CD4-positive, alpha-beta T cell (primary cell): ENCODE results near the gene R3HCC1L. TPM values are rescaled to one million over a fixed set of nuclear protein-coding genes. Genes with fewer than 3 reads are reported as not detected.

Experiments
- ATAC-seq: fragments of 200-7000 bp; cut with Tn5 transposase; one replicate; pipeline ENCODE4 v1.10.0; 2022; ENCODE audit warnings: mild to moderate bottlenecking; ENCODE audit not compliant: poor library complexity
- CTCF ChIA-PET: fragments of 350-600 bp; sonication (Branson Sonifier 250); formaldehyde crosslinking; loops from one replicate; lab custom pipeline; 2021; ENCODE audit warnings: antibody characterized with exemption, inconsistent platforms; lab: Charles Lee
- POLR2A ChIA-PET: fragments of 350-600 bp; sonication (Branson Sonifier 250); formaldehyde crosslinking; loops from one replicate; lab custom pipeline; 2021; ENCODE audit warnings: antibody characterized with exemption, inconsistent platforms; lab: Charles Lee
- DNase-seq, 14 experiments: peaks; one replicate each; pipeline ENCODE4 v3.0.0-alpha.2; 2013 to 2020; ENCODE audit warnings: mixed read lengths in 2 of 14
- H3K27ac ChIP-seq, 2 donors: one replicate each; pipeline versions ENCODE4 v1.5.1 to v1.7.0; 2013; ENCODE audit warnings: low read length in 2 of 2, low read depth in 1 of 2, mild to moderate bottlenecking in 1 of 2
- H3K27me3 ChIP-seq, 2 experiments: 1 replicate in 1 of 2; 2 replicates in 1 of 2; pipeline versions ENCODE4 v1.6.1 to v1.7.0; 2013; ENCODE audit warnings: low read length in 2 of 2, control low read depth in 1 of 2, mild to moderate bottlenecking in 1 of 2, moderate library complexity in 1 of 2; ENCODE audit not compliant: insufficient read depth in 2 of 2, control insufficient read depth in 1 of 2
- H3K36me3 ChIP-seq: one replicate; pipeline ENCODE4 v1.6.1; 2013; ENCODE audit warnings: low read length, control low read depth; ENCODE audit not compliant: insufficient read depth
- H3K4me1 ChIP-seq: one replicate; pipeline ENCODE4 v1.6.1; 2013; ENCODE audit warnings: low read length, control low read depth; ENCODE audit not compliant: insufficient read depth
- H3K4me3 ChIP-seq: one replicate; pipeline ENCODE4 v1.5.1; 2013; ENCODE audit warnings: mild to moderate bottlenecking, low read length, moderate library complexity
- H3K9me3 ChIP-seq, 2 experiments: 1 replicate in 1 of 2; 2 replicates in 1 of 2; pipeline versions ENCODE4 v1.6.1 to v1.7.0; 2013; ENCODE audit warnings: low read length in 2 of 2, mild to moderate bottlenecking in 2 of 2, control low read depth in 1 of 2, moderate library complexity in 1 of 2; ENCODE audit not compliant: control insufficient read depth in 1 of 2, insufficient read depth in 1 of 2
- H3K27ac Mint-ChIP-seq: one replicate; pipeline ENCODE4 v1.8.0; 2020; ENCODE audit warnings: mixed read lengths
- H3K27me3 Mint-ChIP-seq: one replicate; pipeline ENCODE4 v1.8.0; 2021; ENCODE audit warnings: mixed read lengths
- H3K36me3 Mint-ChIP-seq: one replicate; pipeline ENCODE4 v1.8.0; 2021; ENCODE audit warnings: low read depth, mixed read lengths
- H3K4me1 Mint-ChIP-seq: one replicate; pipeline ENCODE4 v1.8.0; 2021; ENCODE audit warnings: low read depth, mixed read lengths
- H3K4me3 Mint-ChIP-seq: one replicate; pipeline ENCODE4 v1.8.0; 2020; ENCODE audit warnings: mild to moderate bottlenecking, mixed read lengths
- H3K9me3 Mint-ChIP-seq: one replicate; pipeline ENCODE4 v1.8.0; 2020; ENCODE audit warnings: mixed read lengths
- intact Hi-C, 2 experiments: fragments of 100-400 bp; cut with DNase I in 1 of 2; cut with micrococcal nuclease in 1 of 2; formaldehyde crosslinking; loops; one replicate each; pipeline versions ENCODE4 v1.15.1 to v1.9.0; 2023 to 2025; cut with DNase I, micrococcal nuclease
- total RNA-seq, 174 experiments: library from RNA in 2 of 174; stranded (reverse) in 2 of 174; gene quantifications; one replicate each; pipeline ENCODE4 v1.2.3 and lab custom pipeline; 2021 to 2026
- TF ChIP-seq, protein P1 (sequence below): fragments of 200-600 bp; IDR thresholded peaks from one replicate; pipeline ENCODE4 v1.8.0; 2022; ENCODE audit warnings: antibody characterized with exemption, mild to moderate bottlenecking

Gene R3HCC1L
- total RNA-seq, 2 experiments from 2014 or later = 12.7 to 13.7 TPM

DNA sequence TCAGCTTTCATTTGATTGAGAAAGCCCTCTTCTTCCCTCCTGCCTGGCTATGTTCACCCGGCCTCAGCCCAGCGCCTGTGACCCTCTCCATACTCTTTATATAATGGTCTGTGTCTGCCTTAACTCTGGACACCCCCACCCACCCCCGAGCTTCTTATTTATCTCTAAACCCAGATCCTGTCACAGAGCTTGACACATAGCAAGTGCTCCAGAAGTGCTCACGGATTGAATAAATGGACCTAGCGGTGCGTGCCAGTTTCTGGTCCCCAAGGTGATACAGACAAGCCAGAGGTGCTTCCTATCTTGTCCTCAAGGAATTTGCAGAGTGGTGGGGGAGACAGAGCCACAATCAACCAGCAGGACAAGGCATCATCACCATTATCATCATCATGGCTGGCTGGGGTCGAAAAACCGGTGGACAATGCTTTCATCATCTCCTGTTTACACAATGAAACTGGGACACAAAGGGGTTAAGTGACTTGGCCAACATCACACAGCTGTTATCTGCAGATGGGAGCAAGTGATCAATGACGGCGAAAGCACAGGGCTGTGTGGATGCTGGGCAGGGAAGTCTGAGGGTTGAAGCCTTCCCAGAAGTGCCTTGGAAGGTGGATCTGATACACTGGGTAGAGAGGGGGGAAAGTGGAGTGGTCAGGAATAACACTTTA is 135.8 kb downstream of the R3HCC1L start:
- H3K27ac Mint-ChIP-seq = no peak overlapping the region
- Histone ChIP-seq H3K36me3 (no peaks in the 10 kb centered on the region), H3K4me3 (no peak overlapping the region), H3K27ac (no peak overlapping the region), H3K9me3 (peaks cover 0 to 7% of the 10 kb centered on the region in 2 experiments), H3K27me3 (peaks cover 29 to 36% of the 10 kb centered on the region in 2 experiments), H3K4me1 (peaks cover 8% of the 10 kb centered on the region)
- no peaks in the 10 kb centered on the region for H3K9me3 Mint-ChIP-seq
- ChIA-PET CTCF (interaction anchor here (0.5 kb wide), 1 partner anchor 246 kb away, joined by 3 read pairs; no protein-coding TSS in a partner anchor), POLR2A (no interaction called here)
- ATAC-seq (no peak), DNase-seq (no peak)
- peaks cover 79% of the 10 kb centered on the region for H3K27me3 Mint-ChIP-seq
- no peak overlapping the region for H3K4me3 Mint-ChIP-seq
- H3K4me1 Mint-ChIP-seq = peaks cover 8% of the 10 kb centered on the region
- H3K36me3 Mint-ChIP-seq = no peaks in the 10 kb centered on the region
- intact Hi-C loops = no loop called here
- TF ChIP-seq, protein P1, sequence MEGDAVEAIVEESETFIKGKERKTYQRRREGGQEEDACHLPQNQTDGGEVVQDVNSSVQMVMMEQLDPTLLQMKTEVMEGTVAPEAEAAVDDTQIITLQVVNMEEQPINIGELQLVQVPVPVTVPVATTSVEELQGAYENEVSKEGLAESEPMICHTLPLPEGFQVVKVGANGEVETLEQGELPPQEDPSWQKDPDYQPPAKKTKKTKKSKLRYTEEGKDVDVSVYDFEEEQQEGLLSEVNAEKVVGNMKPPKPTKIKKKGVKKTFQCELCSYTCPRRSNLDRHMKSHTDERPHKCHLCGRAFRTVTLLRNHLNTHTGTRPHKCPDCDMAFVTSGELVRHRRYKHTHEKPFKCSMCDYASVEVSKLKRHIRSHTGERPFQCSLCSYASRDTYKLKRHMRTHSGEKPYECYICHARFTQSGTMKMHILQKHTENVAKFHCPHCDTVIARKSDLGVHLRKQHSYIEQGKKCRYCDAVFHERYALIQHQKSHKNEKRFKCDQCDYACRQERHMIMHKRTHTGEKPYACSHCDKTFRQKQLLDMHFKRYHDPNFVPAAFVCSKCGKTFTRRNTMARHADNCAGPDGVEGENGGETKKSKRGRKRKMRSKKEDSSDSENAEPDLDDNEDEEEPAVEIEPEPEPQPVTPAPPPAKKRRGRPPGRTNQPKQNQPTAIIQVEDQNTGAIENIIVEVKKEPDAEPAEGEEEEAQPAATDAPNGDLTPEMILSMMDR = no peak

DNA sequence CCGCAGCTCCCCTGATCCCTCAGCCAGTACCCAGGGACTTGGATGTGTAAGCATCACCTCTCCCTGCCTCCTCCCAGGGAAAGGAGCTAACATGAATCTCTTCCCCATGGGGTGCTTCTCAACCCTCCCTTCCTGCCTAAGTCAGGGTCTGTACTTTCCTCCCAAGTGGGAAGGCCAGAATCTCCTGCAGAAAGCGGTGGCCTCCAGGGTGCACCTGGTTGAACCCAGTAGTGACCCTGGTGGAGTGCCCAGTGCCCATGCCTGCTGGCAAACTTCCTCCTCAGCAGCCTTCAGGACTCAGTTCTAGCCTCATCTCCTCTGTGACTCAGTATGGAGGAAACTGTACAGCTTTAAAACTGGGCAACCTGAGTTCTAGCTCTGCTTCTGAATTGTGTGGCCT is 136.3 kb downstream of the R3HCC1L start:
- TF ChIP-seq, protein P1 = no peak
- ATAC-seq (no peak), DNase-seq (no peak)
- peaks cover 8% of the 10 kb centered on the region for H3K4me1 ChIP-seq
- ChIA-PET POLR2A (no interaction called here), CTCF (no interaction called here)
- intact Hi-C loops = no loop called here
- H3K36me3 ChIP-seq = no peaks in the 10 kb centered on the region
- Mint-ChIP-seq H3K27ac (no peak overlapping the region), H3K4me1 (peaks cover 8% of the 10 kb centered on the region), H3K27me3 (peaks cover 77% of the 10 kb centered on the region), H3K36me3 (no peaks in the 10 kb centered on the region), H3K9me3 (no peaks in the 10 kb centered on the region), H3K4me3 (no peak overlapping the region)
- peaks cover 0 to 7% of the 10 kb centered on the region in 2 experiments for H3K9me3 ChIP-seq
- no peak overlapping the region for H3K4me3 ChIP-seq
- H3K27ac ChIP-seq = no peak overlapping the region
- H3K27me3 ChIP-seq = peaks cover 29 to 40% of the 10 kb centered on the region in 2 experiments

DNA sequence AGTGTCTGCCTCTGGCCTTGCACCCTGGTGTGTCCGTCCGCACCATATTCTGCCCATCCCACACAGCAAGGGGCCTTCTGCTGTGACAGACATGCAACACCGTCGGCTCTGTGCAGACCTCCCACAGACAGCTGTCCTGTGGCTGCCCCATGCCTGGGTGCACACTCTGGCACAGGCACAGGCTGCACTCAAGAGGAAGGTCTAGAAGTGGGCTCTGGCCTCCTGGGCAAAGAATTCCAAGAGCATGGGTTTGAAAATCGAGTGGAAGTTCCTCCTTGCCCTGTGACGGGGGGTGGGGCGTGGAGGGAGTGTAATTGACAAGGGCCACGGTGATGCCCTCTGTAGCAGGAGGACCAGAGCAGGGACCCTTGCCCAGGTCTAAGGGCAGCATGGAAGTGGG is 137.8 kb downstream of the R3HCC1L start:
- Histone ChIP-seq H3K4me1 (peaks cover 8% of the 10 kb centered on the region), H3K27me3 (peaks cover 22 to 36% of the 10 kb centered on the region in 2 experiments), H3K9me3 (peaks cover 0 to 7% of the 10 kb centered on the region in 2 experiments), H3K36me3 (no peaks in the 10 kb centered on the region), H3K27ac (no peak overlapping the region), H3K4me3 (no peak overlapping the region)
- Mint-ChIP-seq H3K4me3 (no peak overlapping the region), H3K27me3 (peaks cover 73% of the 10 kb centered on the region), H3K9me3 (no peaks in the 10 kb centered on the region), H3K4me1 (peaks cover 3% of the 10 kb centered on the region), H3K36me3 (no peaks in the 10 kb centered on the region), H3K27ac (no peak overlapping the region)
- ATAC-seq = no peak
- ChIA-PET CTCF (no interaction called here), POLR2A (no interaction called here)
- DNase-seq = no peak
- TF ChIP-seq, protein P1 = no peak
- intact Hi-C loops = no loop called here
